Tibial artery (tissue), 4 donors: ENCODE data around the gene UBA1.

Experiments used
- DNase-seq, 2 donors: peaks; one replicate each; pipeline ENCODE4 v3.0.0-alpha.2; 2019
- H3K27ac ChIP-seq, 2 donors: fragments of 200-600 bp; sonication (generic) in 1 of 2; 1 replicate in 1 of 2; 2 replicates in 1 of 2; pipeline ENCODE4 v1.5.1; 2018 to 2019; ENCODE audit warnings: mild to moderate bottlenecking in 1 of 2
- H3K27me3 ChIP-seq, 2 donors: fragments of 200-600 bp; sonication (generic) in 1 of 2; one replicate each; pipeline versions ENCODE4 v1.5.1 to v1.6.0; 2016 to 2019
- H3K36me3 ChIP-seq, 3 donors: fragments of 200-600 bp; sonication (generic) in 2 of 3; one replicate each; pipeline ENCODE4 v1.5.1; 2016 to 2019; ENCODE audit warnings: mild to moderate bottlenecking in 2 of 3
- H3K4me1 ChIP-seq, 4 donors: fragments of 200-600 bp; sonication (generic) in 2 of 4; 1 replicate in 3 of 4; 2 replicates in 1 of 4; pipeline ENCODE4 v1.5.1; 2016 to 2019
- H3K4me3 ChIP-seq, 2 donors: fragments of 200-600 bp; sonication (generic) in 1 of 2; 1 replicate in 1 of 2; 2 replicates in 1 of 2; pipeline ENCODE4 v1.5.1; 2018 to 2019; ENCODE audit warnings: mild to moderate bottlenecking in 2 of 2
- H3K9me3 ChIP-seq, 3 donors: fragments of 200-600 bp; sonication (generic) in 1 of 3; one replicate each; pipeline ENCODE4 v1.5.1; 2016 to 2019
- intact Hi-C: fragments of 100-400 bp; cut with DNase I; formaldehyde crosslinking; loops from one replicate; pipeline ENCODE4 v1.15.0; 2023; ENCODE audit warnings: low total_unique reads
- TF ChIP-seq, protein P1 (sequence below), 2 experiments: fragments of 200-600 bp in 1 of 2; fragments of 450-650 bp in 1 of 2; IDR thresholded peaks; one replicate each; pipeline ENCODE4 v1.5.1; 2017 to 2019; ENCODE audit warnings: antibody characterized with exemption in 2 of 2, mild to moderate bottlenecking in 1 of 2, moderate library complexity in 1 of 2

UBA1 gene

DNA sequence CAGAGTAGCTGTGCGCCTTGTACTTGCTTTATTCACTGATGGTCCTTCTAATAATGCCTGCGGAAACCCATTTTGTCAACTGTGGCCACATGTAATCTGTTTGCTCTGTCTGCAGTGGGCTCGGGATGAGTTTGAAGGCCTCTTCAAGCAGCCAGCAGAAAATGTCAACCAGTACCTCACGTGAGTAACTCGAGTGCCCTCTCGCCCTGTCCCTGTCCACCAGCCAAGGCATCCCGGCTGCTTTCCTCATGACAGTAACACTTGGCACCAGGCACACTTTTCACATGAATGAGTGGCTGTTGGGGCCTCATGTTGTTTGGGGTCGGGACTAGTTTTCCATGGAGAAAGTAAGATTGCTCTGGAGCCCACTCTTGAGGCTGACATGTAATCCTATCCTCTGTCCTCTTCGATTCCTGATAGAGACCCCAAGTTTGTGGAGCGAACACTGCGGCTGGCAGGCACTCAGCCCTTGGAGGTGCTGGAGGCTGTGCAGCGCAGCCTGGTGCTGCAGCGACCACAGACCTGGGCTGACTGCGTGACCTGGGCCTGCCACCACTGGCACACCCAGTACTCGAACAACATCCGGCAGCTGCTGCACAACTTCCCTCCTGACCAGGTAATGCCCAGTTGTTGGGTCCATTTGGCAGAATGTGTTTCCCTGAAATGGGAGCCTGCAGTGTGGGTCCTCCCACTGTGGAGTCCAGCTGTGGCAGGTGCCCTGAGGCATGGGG lies 16.0 kb downstream of the UBA1 start:
- peaks cover 40 to 100% (median 100%) of the 10 kb centered on the region in 3 donors for H3K36me3 ChIP-seq
- no peak for DNase-seq

DNA sequence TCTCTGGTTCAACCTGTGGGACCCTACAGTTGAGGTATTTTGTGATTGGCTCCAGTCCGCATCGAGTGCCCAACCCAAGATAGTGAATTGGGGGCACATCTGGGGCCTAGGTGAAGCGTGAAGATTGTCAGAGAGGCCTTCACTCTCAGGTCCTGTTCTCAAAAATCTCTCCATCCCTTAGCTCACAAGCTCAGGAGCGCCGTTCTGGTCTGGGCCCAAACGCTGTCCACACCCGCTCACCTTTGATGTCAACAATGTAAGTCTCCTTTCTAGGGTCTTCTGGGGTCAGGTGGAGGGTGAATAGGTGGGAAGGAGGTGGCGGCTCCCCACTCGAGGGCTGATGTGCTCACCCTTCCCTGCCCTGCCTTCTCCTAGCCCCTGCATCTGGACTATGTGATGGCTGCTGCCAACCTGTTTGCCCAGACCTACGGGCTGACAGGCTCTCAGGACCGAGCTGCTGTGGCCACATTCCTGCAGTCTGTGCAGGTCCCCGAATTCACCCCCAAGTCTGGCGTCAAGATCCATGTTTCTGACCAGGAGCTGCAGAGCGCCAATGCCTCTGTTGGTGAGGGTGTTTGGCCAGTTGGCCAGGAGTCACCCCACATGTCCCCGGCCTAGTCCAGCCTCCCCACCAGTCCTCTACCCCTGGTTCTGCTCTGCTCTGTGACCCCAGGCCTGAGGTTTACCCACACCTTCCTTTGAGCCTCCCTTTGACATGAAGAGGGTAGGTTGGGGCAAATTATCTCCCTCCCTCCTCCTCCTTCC lies 17.2 kb downstream of the UBA1 start:
- no peak overlapping the region for H3K27ac ChIP-seq
- intact Hi-C loops = no loop called here
- TF ChIP-seq, protein P1, sequence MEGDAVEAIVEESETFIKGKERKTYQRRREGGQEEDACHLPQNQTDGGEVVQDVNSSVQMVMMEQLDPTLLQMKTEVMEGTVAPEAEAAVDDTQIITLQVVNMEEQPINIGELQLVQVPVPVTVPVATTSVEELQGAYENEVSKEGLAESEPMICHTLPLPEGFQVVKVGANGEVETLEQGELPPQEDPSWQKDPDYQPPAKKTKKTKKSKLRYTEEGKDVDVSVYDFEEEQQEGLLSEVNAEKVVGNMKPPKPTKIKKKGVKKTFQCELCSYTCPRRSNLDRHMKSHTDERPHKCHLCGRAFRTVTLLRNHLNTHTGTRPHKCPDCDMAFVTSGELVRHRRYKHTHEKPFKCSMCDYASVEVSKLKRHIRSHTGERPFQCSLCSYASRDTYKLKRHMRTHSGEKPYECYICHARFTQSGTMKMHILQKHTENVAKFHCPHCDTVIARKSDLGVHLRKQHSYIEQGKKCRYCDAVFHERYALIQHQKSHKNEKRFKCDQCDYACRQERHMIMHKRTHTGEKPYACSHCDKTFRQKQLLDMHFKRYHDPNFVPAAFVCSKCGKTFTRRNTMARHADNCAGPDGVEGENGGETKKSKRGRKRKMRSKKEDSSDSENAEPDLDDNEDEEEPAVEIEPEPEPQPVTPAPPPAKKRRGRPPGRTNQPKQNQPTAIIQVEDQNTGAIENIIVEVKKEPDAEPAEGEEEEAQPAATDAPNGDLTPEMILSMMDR (IDR thresholded peaks at IDR 0.05) = no peak

More for the DNA sequence above, 16.0 kb downstream of the UBA1 start:
- H3K4me1 ChIP-seq = no peaks in the 10 kb centered on the region
- intact Hi-C loops = no loop called here
- TF ChIP-seq, protein P1 (IDR thresholded peaks at IDR 0.05) = no peak
- H3K9me3 ChIP-seq = no peaks in the 10 kb centered on the region
- H3K4me3 ChIP-seq = no peak overlapping the region
- no peak overlapping the region for H3K27ac ChIP-seq
- H3K27me3 ChIP-seq = no peaks in the 10 kb centered on the region

GRCh38 chrX:47212381-47213293 lies 19.0 kb downstream of the UBA1 start:
- intact Hi-C loops = no loop called here
- Histone ChIP-seq H3K4me3 (no peak overlapping the region), H3K27me3 (no peaks in the 10 kb centered on the region), H3K9me3 (no peaks in the 10 kb centered on the region), H3K27ac (no peak overlapping the region), H3K36me3 (peaks cover 34 to 88% (median 84%) of the 10 kb centered on the region in 3 donors), H3K4me1 (peaks cover 0 to 13% (median 10%) of the 10 kb centered on the region in 4 donors)
- TF ChIP-seq, protein P1 (IDR thresholded peaks at IDR 0.05) = no peak
- DNase-seq = peak in 1 of 2 donors; percentile 25

More for the DNA sequence above, 17.2 kb downstream of the UBA1 start:
- Histone ChIP-seq H3K27me3 (no peaks in the 10 kb centered on the region), H3K4me3 (no peak overlapping the region), H3K36me3 (peaks cover 40 to 100% (median 100%) of the 10 kb centered on the region in 3 donors), H3K4me1 (no peaks in the 10 kb centered on the region), H3K9me3 (no peaks in the 10 kb centered on the region)
- peak in 1 of 2 donors; percentile 45 for DNase-seq

DNA sequence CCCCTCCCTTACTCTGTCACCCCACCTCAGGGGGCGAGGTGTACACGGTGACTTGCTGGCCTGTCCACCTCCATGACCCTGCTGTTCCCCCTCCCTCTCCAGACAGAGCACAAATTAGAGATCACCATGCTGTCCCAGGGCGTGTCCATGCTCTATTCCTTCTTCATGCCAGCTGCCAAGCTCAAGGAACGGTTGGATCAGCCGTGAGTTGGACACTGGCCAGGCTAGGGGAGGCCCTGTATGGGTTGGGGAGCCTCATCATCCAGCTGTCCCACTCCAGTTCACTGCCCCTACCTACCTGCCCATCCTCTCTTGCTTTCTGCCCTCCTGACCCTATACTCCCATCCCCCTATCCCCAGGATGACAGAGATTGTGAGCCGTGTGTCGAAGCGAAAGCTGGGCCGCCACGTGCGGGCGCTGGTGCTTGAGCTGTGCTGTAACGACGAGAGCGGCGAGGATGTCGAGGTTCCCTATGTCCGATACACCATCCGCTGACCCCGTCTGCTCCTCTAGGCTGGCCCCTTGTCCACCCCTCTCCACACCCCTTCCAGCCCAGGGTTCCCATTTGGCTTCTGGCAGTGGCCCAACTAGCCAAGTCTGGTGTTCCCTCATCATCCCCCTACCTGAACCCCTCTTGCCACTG lies 20.9 kb downstream of the UBA1 start:
- intact Hi-C loops = no loop called here
- peaks cover 27 to 69% (median 65%) of the 10 kb centered on the region in 3 donors for H3K36me3 ChIP-seq
- H3K4me1 ChIP-seq = peaks cover 0 to 18% (median 10%) of the 10 kb centered on the region in 4 donors
- no peaks in the 10 kb centered on the region for H3K27me3 ChIP-seq
- TF ChIP-seq, protein P1 (IDR thresholded peaks at IDR 0.05) = no peak
- DNase-seq = peak in 1 of 2 donors; percentile 50
- no peak overlapping the region for H3K4me3 ChIP-seq
- no peaks in the 10 kb centered on the region for H3K9me3 ChIP-seq
- H3K27ac ChIP-seq = no peak overlapping the region
